Ovary (tissue), 3 donors: ENCODE results near the gene CACNA1H.

Experiments
- CTCF ChIP-seq, 3 donors: fragments of 450-650 bp in 2 of 3; fragments of 200-600 bp in 1 of 3; IDR thresholded peaks; one replicate each; pipeline versions ENCODE4 v1.5.1 to v1.8.0; 2016 to 2022; ENCODE audit warnings: antibody characterized with exemption in 3 of 3, mild to moderate bottlenecking in 1 of 3
- EP300 ChIP-seq: sonication (generic); formaldehyde crosslinking; IDR thresholded peaks from one replicate; pipeline ENCODE4 v1.6.1; 2017; ENCODE audit warnings: antibody characterized with exemption
- POLR2A ChIP-seq: fragments of 450-650 bp; IDR thresholded peaks from one replicate; pipeline ENCODE4 v1.6.1; 2017; ENCODE audit warnings: antibody characterized with exemption, mild to moderate bottlenecking, moderate library complexity
- donor health status: DM: no; HTN: no; CAD: no.

DNA sequence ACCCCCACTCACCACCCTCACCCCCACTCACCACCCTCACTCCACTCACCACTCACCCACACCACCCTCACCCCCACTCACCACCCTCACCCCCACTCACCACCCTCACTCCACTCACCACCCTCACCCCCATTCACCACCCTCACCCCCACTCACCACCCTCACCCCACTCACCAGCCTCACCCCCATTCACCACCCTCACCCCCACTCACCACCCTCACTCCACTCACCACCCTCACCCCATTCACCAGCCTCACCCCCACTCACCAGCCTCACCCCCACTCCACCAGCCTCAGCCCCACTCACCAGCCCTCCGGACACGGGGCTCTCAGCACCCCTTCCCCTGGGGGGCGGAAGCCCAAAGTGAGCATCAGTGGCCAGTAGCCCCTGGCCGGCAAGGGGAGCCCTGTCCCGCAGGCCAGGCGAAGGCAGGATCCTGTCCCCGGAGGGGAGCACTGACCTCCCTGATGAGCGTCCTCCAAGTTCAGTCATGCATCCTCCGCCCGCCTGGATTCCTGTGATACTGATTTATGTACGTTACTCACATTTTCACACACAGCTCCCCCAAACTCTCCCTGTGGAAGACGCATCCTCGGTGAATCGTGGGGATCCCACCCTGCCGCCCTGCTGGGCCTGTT is 38.9 kb upstream of the CACNA1H start:
- no peak for TF ChIP-seq CTCF (IDR thresholded peaks at IDR 0.05)
- TF ChIP-seq POLR2A, result no peak
- no peak for TF ChIP-seq EP300
